ENCODE data around the gene PMM2. TPM values are rescaled to one million over a fixed set of nuclear protein-coding genes. Genes with fewer than 3 reads are reported as not detected.

Gene PMM2
- total RNA-seq, 1 experiment from 2014 or later, result 53.8 TPM

- TF ChIP-seq ZNF281 (CRISPR knock-in tag; IDR thresholded peaks at IDR 0.05) (0 out of 2 replicates have a peak, but pooled peaks have one; percentile 59), CREM (CRISPR knock-in tag; IDR thresholded peaks at IDR 0.05) (no peak), SMAD4 (CRISPR knock-in tag; IDR thresholded peaks at IDR 0.05) (no peak), RORB (CRISPR knock-in tag; IDR thresholded peaks at IDR 0.05) (no peak), TCF7 (CRISPR knock-in tag; IDR thresholded peaks at IDR 0.05; ENCODE audit: low read depth) (no peak), CBFB (CRISPR knock-in tag; IDR thresholded peaks at IDR 0.05; ENCODE audit: low read depth) (no peak), TEAD1 (CRISPR knock-in tag; IDR thresholded peaks at IDR 0.05) (no peak), ZNF263 (CRISPR knock-in tag; IDR thresholded peaks at IDR 0.05; ENCODE audit: low read depth) (no peak), E2F5 (CRISPR knock-in tag; IDR thresholded peaks at IDR 0.05) (0 out of 2 replicates have a peak, but pooled peaks have one; percentile 27), TP53 (CRISPR knock-in tag; IDR thresholded peaks at IDR 0.05) (no peak), NR3C1 (CRISPR knock-in tag; conservative IDR thresholded peaks at IDR 0.05; ENCODE audit: low read depth) (no peak), ZNF232 (CRISPR knock-in tag; IDR thresholded peaks at IDR 0.05) (no peak), ZNF138 (CRISPR knock-in tag; conservative IDR thresholded peaks at IDR 0.05) (no peak), ELF4 (CRISPR knock-in tag; IDR thresholded peaks at IDR 0.05; ENCODE audit: low read depth) (no peak), CDX4 (CRISPR knock-in tag; IDR thresholded peaks at IDR 0.05; ENCODE audit: borderline replicate concordance) (no peak), AFF4 (CRISPR knock-in tag; IDR thresholded peaks at IDR 0.05; ENCODE audit: borderline replicate concordance) (no peak), SMAD3 (CRISPR knock-in tag; IDR thresholded peaks at IDR 0.05; ENCODE audit: borderline replicate concordance) (peak; percentile 30; the same call in 1 of the 2 replicates), ESRRA (CRISPR knock-in tag; IDR thresholded peaks at IDR 0.05; ENCODE audit: borderline replicate concordance) (no peak), MAX (CRISPR knock-in tag; IDR thresholded peaks at IDR 0.05) (peak; percentile 19; the same call in 1 of the 2 replicates)
- TF ChIP-seq, protein P1, sequence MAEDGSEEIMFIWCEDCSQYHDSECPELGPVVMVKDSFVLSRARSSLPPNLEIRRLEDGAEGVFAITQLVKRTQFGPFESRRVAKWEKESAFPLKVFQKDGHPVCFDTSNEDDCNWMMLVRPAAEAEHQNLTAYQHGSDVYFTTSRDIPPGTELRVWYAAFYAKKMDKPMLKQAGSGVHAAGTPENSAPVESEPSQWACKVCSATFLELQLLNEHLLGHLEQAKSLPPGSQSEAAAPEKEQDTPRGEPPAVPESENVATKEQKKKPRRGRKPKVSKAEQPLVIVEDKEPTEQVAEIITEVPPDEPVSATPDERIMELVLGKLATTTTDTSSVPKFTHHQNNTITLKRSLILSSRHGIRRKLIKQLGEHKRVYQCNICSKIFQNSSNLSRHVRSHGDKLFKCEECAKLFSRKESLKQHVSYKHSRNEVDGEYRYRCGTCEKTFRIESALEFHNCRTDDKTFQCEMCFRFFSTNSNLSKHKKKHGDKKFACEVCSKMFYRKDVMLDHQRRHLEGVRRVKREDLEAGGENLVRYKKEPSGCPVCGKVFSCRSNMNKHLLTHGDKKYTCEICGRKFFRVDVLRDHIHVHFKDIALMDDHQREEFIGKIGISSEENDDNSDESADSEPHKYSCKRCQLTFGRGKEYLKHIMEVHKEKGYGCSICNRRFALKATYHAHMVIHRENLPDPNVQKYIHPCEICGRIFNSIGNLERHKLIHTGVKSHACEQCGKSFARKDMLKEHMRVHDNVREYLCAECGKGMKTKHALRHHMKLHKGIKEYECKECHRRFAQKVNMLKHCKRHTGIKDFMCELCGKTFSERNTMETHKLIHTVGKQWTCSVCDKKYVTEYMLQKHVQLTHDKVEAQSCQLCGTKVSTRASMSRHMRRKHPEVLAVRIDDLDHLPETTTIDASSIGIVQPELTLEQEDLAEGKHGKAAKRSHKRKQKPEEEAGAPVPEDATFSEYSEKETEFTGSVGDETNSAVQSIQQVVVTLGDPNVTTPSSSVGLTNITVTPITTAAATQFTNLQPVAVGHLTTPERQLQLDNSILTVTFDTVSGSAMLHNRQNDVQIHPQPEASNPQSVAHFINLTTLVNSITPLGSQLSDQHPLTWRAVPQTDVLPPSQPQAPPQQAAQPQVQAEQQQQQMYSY (CRISPR knock-in tag; IDR thresholded peaks at IDR 0.05), result no peak
- TF ChIP-seq, protein P2, sequence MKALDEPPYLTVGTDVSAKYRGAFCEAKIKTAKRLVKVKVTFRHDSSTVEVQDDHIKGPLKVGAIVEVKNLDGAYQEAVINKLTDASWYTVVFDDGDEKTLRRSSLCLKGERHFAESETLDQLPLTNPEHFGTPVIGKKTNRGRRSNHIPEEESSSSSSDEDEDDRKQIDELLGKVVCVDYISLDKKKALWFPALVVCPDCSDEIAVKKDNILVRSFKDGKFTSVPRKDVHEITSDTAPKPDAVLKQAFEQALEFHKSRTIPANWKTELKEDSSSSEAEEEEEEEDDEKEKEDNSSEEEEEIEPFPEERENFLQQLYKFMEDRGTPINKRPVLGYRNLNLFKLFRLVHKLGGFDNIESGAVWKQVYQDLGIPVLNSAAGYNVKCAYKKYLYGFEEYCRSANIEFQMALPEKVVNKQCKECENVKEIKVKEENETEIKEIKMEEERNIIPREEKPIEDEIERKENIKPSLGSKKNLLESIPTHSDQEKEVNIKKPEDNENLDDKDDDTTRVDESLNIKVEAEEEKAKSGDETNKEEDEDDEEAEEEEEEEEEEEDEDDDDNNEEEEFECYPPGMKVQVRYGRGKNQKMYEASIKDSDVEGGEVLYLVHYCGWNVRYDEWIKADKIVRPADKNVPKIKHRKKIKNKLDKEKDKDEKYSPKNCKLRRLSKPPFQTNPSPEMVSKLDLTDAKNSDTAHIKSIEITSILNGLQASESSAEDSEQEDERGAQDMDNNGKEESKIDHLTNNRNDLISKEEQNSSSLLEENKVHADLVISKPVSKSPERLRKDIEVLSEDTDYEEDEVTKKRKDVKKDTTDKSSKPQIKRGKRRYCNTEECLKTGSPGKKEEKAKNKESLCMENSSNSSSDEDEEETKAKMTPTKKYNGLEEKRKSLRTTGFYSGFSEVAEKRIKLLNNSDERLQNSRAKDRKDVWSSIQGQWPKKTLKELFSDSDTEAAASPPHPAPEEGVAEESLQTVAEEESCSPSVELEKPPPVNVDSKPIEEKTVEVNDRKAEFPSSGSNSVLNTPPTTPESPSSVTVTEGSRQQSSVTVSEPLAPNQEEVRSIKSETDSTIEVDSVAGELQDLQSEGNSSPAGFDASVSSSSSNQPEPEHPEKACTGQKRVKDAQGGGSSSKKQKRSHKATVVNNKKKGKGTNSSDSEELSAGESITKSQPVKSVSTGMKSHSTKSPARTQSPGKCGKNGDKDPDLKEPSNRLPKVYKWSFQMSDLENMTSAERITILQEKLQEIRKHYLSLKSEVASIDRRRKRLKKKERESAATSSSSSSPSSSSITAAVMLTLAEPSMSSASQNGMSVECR (CRISPR knock-in tag; IDR thresholded peaks at IDR 0.05; ENCODE audit: borderline replicate concordance), result peak; percentile 90; the same call in 1 of the 2 replicates
Measured at GRCh38 chr16:8868416-8869211, 71.0 kb downstream of the PMM2 start, which contains the start of gene CARHSP1 (continued).
